GM19372 (cell line): ENCODE measurements around the gene TEX29.

Source experiments
- ATAC-seq: cut with Tn5 transposase; IDR thresholded peaks from one replicate; pipeline ENCODE4 v1.9.1; 2021; ENCODE audit warnings: mild to moderate bottlenecking, low read depth, moderate library complexity; ENCODE audit not compliant: unreplicated experiment

TEX29 gene

GRCh38 chr13:111319521-111319920 is 921 bp upstream of the TEX29 start:
- ATAC-seq = no peak

- ATAC-seq = no peak
Observed at GRCh38 chr13:111322001-111322915, 1.8 kb downstream of the TEX29 start.

- no peak for ATAC-seq
Observed at GRCh38 chr13:111322916-111323331, 2.5 kb downstream of the TEX29 start.

GRCh38 chr13:111323549-111323948 is 3.1 kb downstream of the TEX29 start:
- no peak for ATAC-seq

GRCh38 chr13:111323950-111324651 is 3.7 kb downstream of the TEX29 start:
- ATAC-seq = no peak

- ATAC-seq = no peak
Observed at GRCh38 chr13:111324736-111325135, 4.3 kb downstream of the TEX29 start.

- ATAC-seq = no peak
Observed at GRCh38 chr13:111325146-111325890, 4.9 kb downstream of the TEX29 start.

- no peak for ATAC-seq
Observed at GRCh38 chr13:111325941-111326620, 5.6 kb downstream of the TEX29 start.

- ATAC-seq = no peak
Observed at GRCh38 chr13:111326621-111326965, 6.2 kb downstream of the TEX29 start.

- ATAC-seq = no peak
Observed at GRCh38 chr13:111326981-111327642, 6.7 kb downstream of the TEX29 start.

GRCh38 chr13:111327730-111328573 is 7.5 kb downstream of the TEX29 start:
- no peak for ATAC-seq

GRCh38 chr13:111328574-111329410 is 8.3 kb downstream of the TEX29 start:
- ATAC-seq = no peak

GRCh38 chr13:111329641-111330040 is 9.2 kb downstream of the TEX29 start:
- no peak for ATAC-seq

GRCh38 chr13:111330066-111330610 is 9.7 kb downstream of the TEX29 start:
- no peak for ATAC-seq

- ATAC-seq = no peak
Observed at GRCh38 chr13:111335298-111335697, 14.9 kb downstream of the TEX29 start.

- no peak for ATAC-seq
Observed at GRCh38 chr13:111336666-111337065, 16.2 kb downstream of the TEX29 start.

- ATAC-seq = no peak
Observed at GRCh38 chr13:111337206-111337605, 16.8 kb downstream of the TEX29 start.

- ATAC-seq = no peak
Observed at GRCh38 chr13:111337741-111338140, 17.3 kb downstream of the TEX29 start.
